K562 (cell line): ENCODE data around the gene PMM1.

ENCODE experiments used
- ATF3 ChIP-seq, 2 experiments: fragments of 450-650 bp in 1 of 2; sonication (generic) in 1 of 2; formaldehyde crosslinking in 1 of 2; IDR thresholded peaks in 1 of 2; conservative IDR thresholded peaks in 1 of 2; 2 replicates each; pipeline versions ENCODE4 v1.6.1 to v1.8.1; 2016 to 2023; ENCODE audit warnings: mild to moderate bottlenecking in 2 of 2, moderate library complexity in 2 of 2, inconsistent platforms in 1 of 2, missing genetic modification reagents in 1 of 2
- BRF2 ChIP-seq: IDR thresholded peaks from 3 replicates; pipeline ENCODE4 v1.6.1; 2011; ENCODE audit warnings: borderline replicate concordance, mild to moderate bottlenecking; ENCODE audit not compliant: insufficient read length, insufficient read depth
- CTCF ChIP-seq, 3 experiments: IDR thresholded peaks in 2 of 3; conservative IDR thresholded peaks in 1 of 3; 2 replicates each; pipeline ENCODE4 v1.5.1; 2011 to 2012; ENCODE audit warnings: low read length in 3 of 3, mild to moderate bottlenecking in 3 of 3, control low read depth in 2 of 3, improper control_type of control experiment in 1 of 3, inconsistent platforms in 1 of 3, low read depth in 1 of 3, mixed read lengths in 1 of 3, moderate library complexity in 1 of 3; ENCODE audit not compliant: insufficient read depth in 2 of 3
- E2F4 ChIP-seq: sonication (generic); formaldehyde crosslinking; IDR thresholded peaks from 2 replicates; pipeline ENCODE4 v1.8.0; 2022; ENCODE audit warnings: mild to moderate bottlenecking, low read depth, missing genetic modification reagents
- E2F6 ChIP-seq, 2 experiments: IDR thresholded peaks; 2 replicates each; pipeline ENCODE4 v1.6.1; 2011; ENCODE audit warnings: borderline replicate concordance in 1 of 2, control low read depth in 1 of 2, low read depth in 1 of 2, low read length in 1 of 2, mild to moderate bottlenecking in 1 of 2, mixed read lengths in 1 of 2, moderate library complexity in 1 of 2; ENCODE audit not compliant: insufficient read depth in 1 of 2, insufficient read length in 1 of 2, poor library complexity in 1 of 2, severe bottlenecking in 1 of 2; ENCODE audit errors: extremely low read depth in 1 of 2
- EHMT2 ChIP-seq: fragments of 450-650 bp; IDR thresholded peaks from 2 replicates; pipeline ENCODE4 v1.6.1; 2018; ENCODE audit warnings: antibody characterized with exemption
- EZH2 ChIP-seq: IDR thresholded peaks from 2 replicates; pipeline ENCODE4 v1.6.1; 2012; ENCODE audit warnings: low read depth, mild to moderate bottlenecking, inconsistent platforms, low read length, borderline replicate concordance
- POLR2AphosphoS5 ChIP-seq: IDR thresholded peaks from 2 replicates; pipeline ENCODE4 v1.6.1; 2011; ENCODE audit warnings: mild to moderate bottlenecking, low read depth, low read length, moderate library complexity; ENCODE audit not compliant: control insufficient read depth, insufficient read depth
- REST ChIP-seq, 2 experiments: fragments of 450-650 bp; formaldehyde crosslinking in 1 of 2; IDR thresholded peaks; 2 replicates each; pipeline versions ENCODE4 v1.4.0 to v1.6.1; 2014 to 2020; ENCODE audit warnings: mild to moderate bottlenecking in 2 of 2, borderline replicate concordance in 1 of 2, low read depth in 1 of 2
- ZBTB34 ChIP-seq: fragments of 250-450 bp; sonication (Bioruptor Pico); IDR thresholded peaks from 2 replicates; pipeline ENCODE4 v1.8.0; 2021; ENCODE audit warnings: mild to moderate bottlenecking, moderate library complexity

- TF ChIP-seq ZBTB34 (no peak), EHMT2 (no peak), CTCF (IDR thresholded peaks at IDR 0.05 in 2 of 3, conservative IDR thresholded peaks at IDR 0.05 in 1 of 3; ENCODE audit: insufficient read depth in 2 of 3, low read depth in 1 of 3, low read length in 3 of 3) (no peak), REST (IDR thresholded peaks at IDR 0.05; ENCODE audit: borderline replicate concordance) (no peak), REST (CRISPR knock-in tag; IDR thresholded peaks at IDR 0.05; ENCODE audit: low read depth) (no peak), EZH2 (no peak), ATF3 (IDR thresholded peaks at IDR 0.05) (no peak), ATF3 (CRISPR knock-in tag; conservative IDR thresholded peaks at IDR 0.05) (no peak), POLR2AphosphoS5 (no peak), BRF2 (no peak), E2F4 (CRISPR knock-in tag) (no peak), E2F6 (IDR thresholded peaks at IDR 0.05; ENCODE audit: borderline replicate concordance in 1 of 2, extremely low read depth in 1 of 2, insufficient read depth in 1 of 2, insufficient read length in 1 of 2, low read depth in 1 of 2, low read length in 1 of 2, poor library complexity in 1 of 2, severe bottlenecking in 1 of 2) (no peak)
Observed at GRCh38 chr22:41578818-41579217, 10.8 kb downstream of the PMM1 start.
